Chondrocyte (in vitro differentiated cells): ENCODE data around the gene CACNA1B. TPM values are rescaled to one million over a fixed set of nuclear protein-coding genes. Genes with fewer than 3 reads are reported as not detected.

Experiments used
- DNase-seq: peaks from one replicate; pipeline ENCODE4 v3.0.0; 2021; ENCODE audit warnings: mixed read lengths, low spot score
- H3K27ac Mint-ChIP-seq: one replicate; pipeline ENCODE4 v1.8.0; 2021; ENCODE audit warnings: mild to moderate bottlenecking, moderate library complexity, mixed read lengths; ENCODE audit not compliant: unreplicated experiment
- H3K27me3 Mint-ChIP-seq: 2 replicates; pipeline ENCODE4 v1.8.0; 2021; ENCODE audit warnings: low read depth, mixed read lengths
- H3K36me3 Mint-ChIP-seq: 2 replicates; pipeline ENCODE4 v1.8.0; 2021; ENCODE audit warnings: low read depth, mixed read lengths
- H3K4me1 Mint-ChIP-seq: 2 replicates; pipeline ENCODE4 v1.8.0; 2021; ENCODE audit warnings: low read depth, mild to moderate bottlenecking, mixed read lengths
- H3K4me3 Mint-ChIP-seq: one replicate; pipeline ENCODE4 v1.8.0; 2021; ENCODE audit warnings: mild to moderate bottlenecking, moderate library complexity, mixed read lengths; ENCODE audit not compliant: unreplicated experiment
- H3K9me3 Mint-ChIP-seq: 2 replicates; pipeline ENCODE4 v1.8.0; 2021; ENCODE audit warnings: low read depth, mixed read lengths
- CTCF ChIP-seq: fragments of 200-600 bp; sonication (generic); IDR thresholded peaks from 2 replicates; pipeline ENCODE4 v1.5.0; 2021; ENCODE audit warnings: antibody characterized with exemption, mild to moderate bottlenecking, moderate library complexity
- total RNA-seq: library from RNA; stranded (reverse); gene quantifications from 3 replicates; pipeline ENCODE4 v1.2.1, GENCODE V29; 2021

CACNA1B gene
- total RNA-seq, 1 donor from 2014 or later, result 3.7 TPM

- H3K27ac Mint-ChIP-seq, result no peak overlapping the region
- H3K27me3 Mint-ChIP-seq, result no peaks in the 10 kb centered on the region
- no peaks in the 10 kb centered on the region for H3K36me3 Mint-ChIP-seq
- TF ChIP-seq CTCF, result no peak
- no peaks in the 10 kb centered on the region for H3K9me3 Mint-ChIP-seq
- no peak overlapping the region for H3K4me3 Mint-ChIP-seq
- H3K4me1 Mint-ChIP-seq, result no peaks in the 10 kb centered on the region
- DNase-seq, result no peak
These were observed 97.9 kb downstream of the CACNA1B start for GRCh38 chr9:137975527-137975913.

GRCh38 chr9:137975936-137976565 is 98.5 kb downstream of the CACNA1B start:
- DNase-seq, result no peak
- no peaks in the 10 kb centered on the region for H3K4me1 Mint-ChIP-seq
- H3K9me3 Mint-ChIP-seq, result no peaks in the 10 kb centered on the region
- H3K36me3 Mint-ChIP-seq, result no peaks in the 10 kb centered on the region
- no peaks in the 10 kb centered on the region for H3K27me3 Mint-ChIP-seq
- H3K27ac Mint-ChIP-seq, result no peak overlapping the region
- TF ChIP-seq CTCF, result no peak
- no peak overlapping the region for H3K4me3 Mint-ChIP-seq

GRCh38 chr9:137977571-137978261 is 100.1 kb downstream of the CACNA1B start:
- no peaks in the 10 kb centered on the region for H3K36me3 Mint-ChIP-seq
- H3K27ac Mint-ChIP-seq, result no peak overlapping the region
- H3K27me3 Mint-ChIP-seq, result no peaks in the 10 kb centered on the region
- no peak for DNase-seq
- H3K4me1 Mint-ChIP-seq, result no peaks in the 10 kb centered on the region
- H3K9me3 Mint-ChIP-seq, result no peaks in the 10 kb centered on the region
- no peak overlapping the region for H3K4me3 Mint-ChIP-seq
- no peak for TF ChIP-seq CTCF

GRCh38 chr9:137978262-137978714 is 100.7 kb downstream of the CACNA1B start:
- TF ChIP-seq CTCF, result no peak
- DNase-seq, result no peak
- Mint-ChIP-seq H3K27me3 (no peaks in the 10 kb centered on the region), H3K27ac (no peak overlapping the region), H3K36me3 (no peaks in the 10 kb centered on the region), H3K9me3 (no peaks in the 10 kb centered on the region), H3K4me3 (no peak overlapping the region), H3K4me1 (no peaks in the 10 kb centered on the region)

- Mint-ChIP-seq H3K36me3 (peaks cover 5% of the 10 kb centered on the region), H3K27me3 (no peaks in the 10 kb centered on the region), H3K4me3 (no peak overlapping the region), H3K4me1 (peaks cover 5% of the 10 kb centered on the region), H3K27ac (no peak overlapping the region), H3K9me3 (peaks cover 2% of the 10 kb centered on the region)
- DNase-seq, result no peak
- no peak for TF ChIP-seq CTCF
These were observed 104.6 kb downstream of the CACNA1B start for GRCh38 chr9:137982200-137982599.
